ENCODE results near the gene KIAA0232. TPM values are rescaled to one million over a fixed set of nuclear protein-coding genes. Genes with fewer than 3 reads are reported as not detected.

KIAA0232 gene
- total RNA-seq, 4 donors from 2014 or later = 34.6 to 54.0 (median 47.8) TPM

DNA sequence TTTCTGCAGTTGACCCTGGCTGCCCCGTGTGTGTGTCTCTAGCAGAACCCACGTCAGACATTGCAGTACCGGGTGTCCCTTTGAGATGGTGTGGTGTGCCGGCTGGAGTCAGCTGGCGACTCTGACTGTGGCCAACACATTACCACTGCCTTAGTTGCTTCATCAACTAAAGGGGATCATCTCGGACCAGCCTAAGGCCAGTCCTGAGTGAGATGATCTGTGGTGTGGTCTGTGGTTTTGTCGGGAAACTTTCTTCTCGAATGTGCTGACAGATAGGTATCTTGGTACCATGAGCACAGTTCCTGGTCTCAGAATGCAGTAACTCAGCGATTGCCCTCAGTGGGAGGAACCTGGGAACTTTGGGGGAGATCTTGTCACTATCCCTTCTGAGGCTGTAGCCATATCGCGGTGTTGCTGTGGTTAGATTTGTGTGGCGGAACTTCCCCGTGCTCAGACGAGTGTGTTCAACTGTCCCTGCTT lies 142.9 kb downstream of the KIAA0232 start:
- Histone ChIP-seq H3K4me1 (peaks cover 9 to 44% (median 23%) of the 10 kb centered on the region in 4 donors), H3K27ac (replicated peaks in 1 of 4) (peak overlapping the region; percentile 17 to 44 (median 33)), H3K4me3 (no peak overlapping the region), H3K9me3 (no peaks in the 10 kb centered on the region), H3K36me3 (peaks cover 10 to 34% (median 28%) of the 10 kb centered on the region in 4 donors), H3K27me3 (no peaks in the 10 kb centered on the region)
- DNase-seq (ENCODE audit: extremely low spot score) = no peak
- WGBS = 86% methylated on average over 14 of the region's 14 CpGs
- intact Hi-C loops (cut with DNase I) = no loop called here
- TF ChIP-seq POLR2AphosphoS5 (IDR thresholded peaks at IDR 0.05) = peak; percentile 42
- peak; percentile 65 for TF ChIP-seq EP300 (IDR thresholded peaks at IDR 0.05)
- TF ChIP-seq, protein P1, sequence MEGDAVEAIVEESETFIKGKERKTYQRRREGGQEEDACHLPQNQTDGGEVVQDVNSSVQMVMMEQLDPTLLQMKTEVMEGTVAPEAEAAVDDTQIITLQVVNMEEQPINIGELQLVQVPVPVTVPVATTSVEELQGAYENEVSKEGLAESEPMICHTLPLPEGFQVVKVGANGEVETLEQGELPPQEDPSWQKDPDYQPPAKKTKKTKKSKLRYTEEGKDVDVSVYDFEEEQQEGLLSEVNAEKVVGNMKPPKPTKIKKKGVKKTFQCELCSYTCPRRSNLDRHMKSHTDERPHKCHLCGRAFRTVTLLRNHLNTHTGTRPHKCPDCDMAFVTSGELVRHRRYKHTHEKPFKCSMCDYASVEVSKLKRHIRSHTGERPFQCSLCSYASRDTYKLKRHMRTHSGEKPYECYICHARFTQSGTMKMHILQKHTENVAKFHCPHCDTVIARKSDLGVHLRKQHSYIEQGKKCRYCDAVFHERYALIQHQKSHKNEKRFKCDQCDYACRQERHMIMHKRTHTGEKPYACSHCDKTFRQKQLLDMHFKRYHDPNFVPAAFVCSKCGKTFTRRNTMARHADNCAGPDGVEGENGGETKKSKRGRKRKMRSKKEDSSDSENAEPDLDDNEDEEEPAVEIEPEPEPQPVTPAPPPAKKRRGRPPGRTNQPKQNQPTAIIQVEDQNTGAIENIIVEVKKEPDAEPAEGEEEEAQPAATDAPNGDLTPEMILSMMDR (IDR thresholded peaks at IDR 0.05) = no peak
- peak; percentile 18 for TF ChIP-seq POLR2A (IDR thresholded peaks at IDR 0.05; ENCODE audit: low read depth)

DNA sequence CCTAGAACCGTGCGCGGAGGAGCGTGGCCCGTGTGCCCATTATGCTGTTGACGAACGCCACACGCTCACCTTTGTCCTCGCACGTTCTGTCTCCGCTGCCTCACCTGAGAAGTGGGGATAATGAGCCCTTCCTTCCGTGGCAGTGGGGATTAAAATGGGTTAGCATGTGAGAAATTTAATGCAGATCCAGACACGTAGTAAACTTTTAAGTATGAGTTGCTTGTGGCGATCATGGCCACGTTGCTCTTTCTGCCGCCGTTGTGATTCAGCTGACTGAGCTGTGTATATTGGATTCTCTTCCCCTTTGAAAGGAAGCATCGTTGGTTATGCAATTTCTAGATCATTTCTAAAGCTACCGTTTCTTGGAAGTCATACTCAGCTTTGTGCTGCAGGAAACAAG lies 143.6 kb downstream of the KIAA0232 start:
- H3K27ac ChIP-seq (replicated peaks in 1 of 4) = peak overlapping the region; percentile 17 to 52 (median 33)
- 87% methylated on average over 19 of the region's 19 CpGs for WGBS
- TF ChIP-seq POLR2AphosphoS5 (IDR thresholded peaks at IDR 0.05) = peak in 1 of 2 donors; percentile 22
- TF ChIP-seq, protein P1 (IDR thresholded peaks at IDR 0.05) = no peak
- no peak for DNase-seq (ENCODE audit: extremely low spot score)
- H3K9me3 ChIP-seq = no peaks in the 10 kb centered on the region
- intact Hi-C loops (cut with DNase I) = no loop called here
- H3K27me3 ChIP-seq = no peaks in the 10 kb centered on the region
- peaks cover 10 to 34% (median 28%) of the 10 kb centered on the region in 4 donors for H3K36me3 ChIP-seq
- peaks cover 9 to 40% (median 22%) of the 10 kb centered on the region in 4 donors for H3K4me1 ChIP-seq
- H3K4me3 ChIP-seq = no peak overlapping the region

DNA sequence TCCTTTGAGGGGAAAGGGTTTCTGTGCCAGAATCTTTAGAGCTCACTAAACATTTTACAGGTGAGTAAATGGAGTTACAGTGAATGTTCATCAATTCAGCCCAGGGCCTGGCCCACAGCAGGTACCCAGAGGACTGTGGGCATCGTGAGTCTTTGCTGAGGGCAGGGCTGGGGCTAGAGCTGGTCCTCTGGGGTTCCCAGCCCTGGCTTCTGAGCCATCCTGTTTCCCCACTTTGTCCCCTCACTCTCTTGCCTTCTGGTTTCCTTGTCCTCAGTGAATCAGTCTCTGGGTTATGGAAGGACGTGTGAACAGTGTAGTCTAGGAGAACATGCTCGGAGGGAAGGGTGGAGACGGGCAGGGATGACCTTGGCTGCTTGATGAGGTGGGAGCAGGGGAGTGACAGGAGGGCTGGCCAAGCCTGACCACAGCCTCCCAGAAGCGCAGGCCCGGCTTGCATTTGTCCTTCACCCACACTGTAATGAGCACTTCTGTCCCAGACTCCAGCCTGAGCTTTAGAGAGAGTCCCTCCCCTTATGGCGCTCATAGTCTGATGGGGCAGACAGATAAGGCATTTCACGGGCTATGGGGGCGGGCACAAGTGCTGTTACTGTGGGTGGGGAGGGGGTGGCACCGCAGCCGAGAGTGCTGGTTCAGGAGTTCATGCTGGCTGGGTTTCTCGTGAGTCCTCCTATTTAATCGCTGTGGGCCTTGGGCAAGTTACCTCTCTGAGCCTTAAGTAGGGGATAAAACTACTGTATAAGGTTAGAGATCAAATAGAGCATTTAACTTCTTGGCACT lies 144.4 kb downstream of the KIAA0232 start:
- H3K27ac ChIP-seq (replicated peaks in 1 of 4) = peak overlapping the region; percentile 42 to 57 (median 52)
- WGBS = 80% methylated on average over 12 of the region's 13 CpGs
- intact Hi-C loops (cut with DNase I) = no loop called here
- no peaks in the 10 kb centered on the region for H3K9me3 ChIP-seq
- no peaks in the 10 kb centered on the region for H3K27me3 ChIP-seq
- peaks cover 10 to 34% (median 28%) of the 10 kb centered on the region in 4 donors for H3K36me3 ChIP-seq
- TF ChIP-seq POLR2A (IDR thresholded peaks at IDR 0.05; ENCODE audit: low read depth) (peak; percentile 32), POLR2AphosphoS5 (IDR thresholded peaks at IDR 0.05) (peak in 1 of 2 donors; percentile 43), EP300 (IDR thresholded peaks at IDR 0.05) (no peak)
- TF ChIP-seq, protein P1 (IDR thresholded peaks at IDR 0.05) = no peak
- peaks cover 9 to 40% (median 22%) of the 10 kb centered on the region in 4 donors for H3K4me1 ChIP-seq
- no peak overlapping the region for H3K4me3 ChIP-seq
- no peak for DNase-seq (ENCODE audit: extremely low spot score)

DNA sequence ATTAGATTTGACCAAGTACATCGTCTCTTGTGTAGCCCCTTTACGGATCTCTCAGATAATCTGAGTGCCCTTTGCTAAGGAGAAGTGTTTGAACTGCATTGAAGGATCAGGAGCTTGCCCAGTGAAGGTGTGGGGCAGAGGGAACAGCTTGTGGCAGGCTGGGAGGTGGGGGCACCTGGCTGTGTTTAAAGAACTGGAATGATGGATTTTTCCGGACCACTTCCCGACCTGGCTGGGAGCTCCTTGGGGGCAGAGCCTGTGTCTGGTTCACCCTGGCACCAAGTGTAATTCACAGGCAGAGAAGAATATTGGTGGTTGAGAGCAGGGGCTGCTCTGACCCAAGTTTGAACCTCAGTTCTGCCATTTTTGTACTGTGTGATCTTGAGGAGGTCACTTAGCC lies 145.6 kb downstream of the KIAA0232 start:
- peaks cover 9 to 40% (median 22%) of the 10 kb centered on the region in 4 donors for H3K4me1 ChIP-seq

More for the DNA sequence above, 145.6 kb downstream of the KIAA0232 start:
- 92% methylated on average over 4 of the region's 4 CpGs for WGBS
- intact Hi-C loops (cut with DNase I) = no loop called here
- H3K27ac ChIP-seq (replicated peaks in 1 of 4) = no peak overlapping the region
- no peak for TF ChIP-seq POLR2A (IDR thresholded peaks at IDR 0.05; ENCODE audit: low read depth)
- no peak for TF ChIP-seq EP300 (IDR thresholded peaks at IDR 0.05)
- TF ChIP-seq, protein P1 (IDR thresholded peaks at IDR 0.05) = no peak
- TF ChIP-seq POLR2AphosphoS5 (IDR thresholded peaks at IDR 0.05) = no peak
- H3K4me3 ChIP-seq = no peak overlapping the region
- H3K9me3 ChIP-seq = no peaks in the 10 kb centered on the region
- H3K36me3 ChIP-seq = peaks cover 10 to 34% (median 28%) of the 10 kb centered on the region in 4 donors
- H3K27me3 ChIP-seq = no peaks in the 10 kb centered on the region
- no peak for DNase-seq (ENCODE audit: extremely low spot score)

Measured in esophagus muscularis mucosa (tissue), 4 donors.